Lower leg skin (tissue), 3 donors: ENCODE data around the gene MAPK10.

Experiments used
- CTCF ChIP-seq, 3 donors: fragments of 450-650 bp; IDR thresholded peaks; one replicate each; pipeline ENCODE4 v1.5.1; 2016; ENCODE audit warnings: antibody characterized with exemption in 3 of 3, mild to moderate bottlenecking in 3 of 3, moderate library complexity in 2 of 3
- POLR2A ChIP-seq, 2 donors: fragments of 450-650 bp; IDR thresholded peaks; one replicate each; pipeline ENCODE4 v1.6.1; 2016 to 2017; ENCODE audit warnings: antibody characterized with exemption in 2 of 2, mild to moderate bottlenecking in 1 of 2, moderate library complexity in 1 of 2

GRCh38 chr4:85965529-85965928 lies 394.3 kb downstream of the MAPK10 start:
- TF ChIP-seq CTCF (IDR thresholded peaks at IDR 0.05) (no peak), POLR2A (IDR thresholded peaks at IDR 0.05) (no peak)
